ENCODE data around the gene INS. TPM values are rescaled to one million over a fixed set of nuclear protein-coding genes. Genes with fewer than 3 reads are reported as not detected.

Gene INS
- total RNA-seq, 1 experiment from 2014 or later: not detected

- peaks cover 0 to 2% of the 10 kb centered on the region in 2 experiments; a peak in 2 of 5 replicates for H3K9me3 Mint-ChIP-seq
- DNase-seq: no peak
- H3T11ph ChIP-seq (ENCODE audit: low read length): no peak overlapping the region
- H2BK5ac ChIP-seq (ENCODE audit: insufficient read length, low read length): no peak overlapping the region
- H3K4ac ChIP-seq (ENCODE audit: low read depth, low read length): no peak overlapping the region
- peaks cover 23% of the 10 kb centered on the region for H3K27me3 Mint-ChIP-seq (ENCODE audit: low read depth)
- no peaks in the 10 kb centered on the region for H3K79me1 ChIP-seq (ENCODE audit: insufficient read depth, low read depth, low read length, poor library complexity, severe bottlenecking)
- no peak overlapping the region for H2BK15ac ChIP-seq (ENCODE audit: low read depth, low read length)
- H3K23ac ChIP-seq (ENCODE audit: insufficient read length, low read depth, low read length): no peak overlapping the region
- H4K8ac ChIP-seq (replicated peaks; ENCODE audit: insufficient read length, low read depth, low read length): no peak overlapping the region
- H3K27ac Mint-ChIP-seq: no peak overlapping the region
- H3K36me3 Mint-ChIP-seq (ENCODE audit: insufficient read depth in 1 of 3, low read depth in 3 of 3): no peaks in the 10 kb centered on the region
- H3K79me2 ChIP-seq (ENCODE audit: insufficient read depth, low read length): no peaks in the 10 kb centered on the region
- H3K4me1 ChIP-seq (ENCODE audit: insufficient read depth, low read length): no peaks in the 10 kb centered on the region
- TF ChIP-seq CTCF (conservative IDR thresholded peaks at IDR 0.05): no peak
- no peak overlapping the region for H3K4me2 ChIP-seq (ENCODE audit: insufficient read depth, insufficient read length, low read length)
- no peak overlapping the region for H2AK5ac ChIP-seq (ENCODE audit: insufficient read length, low read length)
- no peak overlapping the region for H3K4me3 Mint-ChIP-seq
- no peak overlapping the region for H2BK120ac ChIP-seq (ENCODE audit: low read depth, low read length, poor library complexity, severe bottlenecking)
- no CpG with 5 or more reads among the region's 10 CpGs for WGBS (ENCODE audit: extremely low coverage, insufficient read length, low lambda C conversion rate)
- H3K56ac ChIP-seq (ENCODE audit: insufficient read length, low read depth, low read length): no peak overlapping the region
- no peak overlapping the region for H2AFZ ChIP-seq (ENCODE audit: low read length)
- H3K27me3 ChIP-seq (ENCODE audit: insufficient read depth, low read length): no peaks in the 10 kb centered on the region; the same call in 1 of the 2 replicates
- no peak overlapping the region for H3K9ac ChIP-seq (ENCODE audit: extremely low read depth, insufficient read length, low read length)
- H3K9me3 ChIP-seq (ENCODE audit: control insufficient read depth, low read depth, low read length): no peaks in the 10 kb centered on the region
- no peaks in the 10 kb centered on the region for H3K4me1 Mint-ChIP-seq
- H3K23me2 ChIP-seq (ENCODE audit: insufficient read length, low read depth, low read length, poor library complexity, severe bottlenecking): no peaks in the 10 kb centered on the region
- H4K20me1 ChIP-seq (ENCODE audit: control insufficient read depth, insufficient read depth, insufficient read length): no peaks in the 10 kb centered on the region
- H3K27ac ChIP-seq (ENCODE audit: insufficient read length, low read depth, low read length): no peak overlapping the region
- H3K14ac ChIP-seq (ENCODE audit: insufficient read depth, low read length): no peak overlapping the region
- no peak overlapping the region for H4K5ac ChIP-seq (ENCODE audit: insufficient read length, low read depth, low read length)
- no peak overlapping the region for H2BK12ac ChIP-seq (ENCODE audit: insufficient read length, low read depth, low read length)
- H2BK20ac ChIP-seq (ENCODE audit: low read depth, low read length, poor library complexity, severe bottlenecking): no peak overlapping the region
- H3K18ac ChIP-seq (ENCODE audit: insufficient read length, low read depth, low read length): no peak overlapping the region
- H4K91ac ChIP-seq (ENCODE audit: insufficient read length, low read depth, low read length): no peak overlapping the region
Observed at GRCh38 chr11:2179516-2179915, 18.5 kb upstream of the INS start.

All from H9 (cell line).